ENCODE measurements around the gene RPUSD4. TPM values are rescaled to one million over a fixed set of nuclear protein-coding genes. Genes with fewer than 3 reads are reported as not detected.

RPUSD4 gene
- total RNA-seq, 1 donor from 2014 or later: 58.2 TPM

- TF ChIP-seq CTCF (IDR thresholded peaks at IDR 0.05): no peak
- POLR2A ChIA-PET: no interaction called here
- no peak overlapping the region for H3K27ac Mint-ChIP-seq
Observed at GRCh38 chr11:126173257-126173656, 38.2 kb downstream of the RPUSD4 start.

GRCh38 chr11:126172596-126173038 is 38.8 kb downstream of the RPUSD4 start:
- Mint-ChIP-seq H3K27me3 (peaks cover 4% of the 10 kb centered on the region), H3K4me3 (no peak overlapping the region), H3K4me1 (no peaks in the 10 kb centered on the region), H3K36me3 (ENCODE audit: low read depth) (no peaks in the 10 kb centered on the region), H3K9me3 (no peaks in the 10 kb centered on the region), H3K27ac (no peak overlapping the region)
- no peak for ATAC-seq (ENCODE audit: low read depth)
- ChIA-PET POLR2A (no interaction called here), CTCF (no interaction called here)
- DNase-seq: no peak
- TF ChIP-seq CTCF (IDR thresholded peaks at IDR 0.05): no peak
- intact Hi-C loops (cut with micrococcal nuclease): no loop called here

More at GRCh38 chr11:126173257-126173656, 38.2 kb downstream of the RPUSD4 start:
- H3K36me3 Mint-ChIP-seq (ENCODE audit: low read depth): no peaks in the 10 kb centered on the region
- no peak for ATAC-seq (ENCODE audit: low read depth)
- intact Hi-C loops (cut with micrococcal nuclease): no loop called here
- DNase-seq: no peak
- no peaks in the 10 kb centered on the region for H3K9me3 Mint-ChIP-seq
- no peaks in the 10 kb centered on the region for H3K4me1 Mint-ChIP-seq
- H3K27me3 Mint-ChIP-seq: peaks cover 4% of the 10 kb centered on the region
- no peak overlapping the region for H3K4me3 Mint-ChIP-seq
- CTCF ChIA-PET: no interaction called here

- Mint-ChIP-seq H3K27me3 (peaks cover 6% of the 10 kb centered on the region), H3K4me1 (no peaks in the 10 kb centered on the region), H3K4me3 (no peak overlapping the region), H3K9me3 (no peaks in the 10 kb centered on the region), H3K36me3 (ENCODE audit: low read depth) (no peaks in the 10 kb centered on the region), H3K27ac (no peak overlapping the region)
- no peak for TF ChIP-seq CTCF (IDR thresholded peaks at IDR 0.05)
- intact Hi-C loops (cut with micrococcal nuclease): no loop called here
- ATAC-seq (ENCODE audit: low read depth) (no peak), DNase-seq (no peak)
- POLR2A ChIA-PET: no interaction called here
- CTCF ChIA-PET: no interaction called here
Observed at GRCh38 chr11:126169291-126169690, 42.2 kb downstream of the RPUSD4 start.

- no peaks in the 10 kb centered on the region for H3K4me1 Mint-ChIP-seq
- ATAC-seq (ENCODE audit: low read depth) (no peak), DNase-seq (no peak)
- POLR2A ChIA-PET: no interaction called here
- H3K36me3 Mint-ChIP-seq (ENCODE audit: low read depth): no peaks in the 10 kb centered on the region
- TF ChIP-seq CTCF (IDR thresholded peaks at IDR 0.05): no peak
- no peak overlapping the region for H3K4me3 Mint-ChIP-seq
- CTCF ChIA-PET: no interaction called here
- H3K9me3 Mint-ChIP-seq: no peaks in the 10 kb centered on the region
- peaks cover 6% of the 10 kb centered on the region for H3K27me3 Mint-ChIP-seq
- no peak overlapping the region for H3K27ac Mint-ChIP-seq
- intact Hi-C loops (cut with micrococcal nuclease): no loop called here
Observed at GRCh38 chr11:126167488-126167887, 44.0 kb downstream of the RPUSD4 start.

- no peaks in the 10 kb centered on the region for H3K9me3 Mint-ChIP-seq
- DNase-seq: no peak
Observed at GRCh38 chr11:126166413-126166812, 45.0 kb downstream of the RPUSD4 start.

More at GRCh38 chr11:126166413-126166812, 45.0 kb downstream of the RPUSD4 start:
- no peak overlapping the region for H3K27ac Mint-ChIP-seq
- H3K4me3 Mint-ChIP-seq: no peak overlapping the region
- TF ChIP-seq CTCF (IDR thresholded peaks at IDR 0.05): no peak
- no peaks in the 10 kb centered on the region for H3K4me1 Mint-ChIP-seq
- peaks cover 6% of the 10 kb centered on the region for H3K27me3 Mint-ChIP-seq
- ATAC-seq (ENCODE audit: low read depth): no peak
- ChIA-PET POLR2A (no interaction called here), CTCF (no interaction called here)
- no peaks in the 10 kb centered on the region for H3K36me3 Mint-ChIP-seq (ENCODE audit: low read depth)
- intact Hi-C loops (cut with micrococcal nuclease): no loop called here

Data from activated B cell treated with CpG ODN at 0.5 μM for 24 hours (primary cell).